ENCODE measurements around the gene SNX21.

The SNX21 gene

DNA sequence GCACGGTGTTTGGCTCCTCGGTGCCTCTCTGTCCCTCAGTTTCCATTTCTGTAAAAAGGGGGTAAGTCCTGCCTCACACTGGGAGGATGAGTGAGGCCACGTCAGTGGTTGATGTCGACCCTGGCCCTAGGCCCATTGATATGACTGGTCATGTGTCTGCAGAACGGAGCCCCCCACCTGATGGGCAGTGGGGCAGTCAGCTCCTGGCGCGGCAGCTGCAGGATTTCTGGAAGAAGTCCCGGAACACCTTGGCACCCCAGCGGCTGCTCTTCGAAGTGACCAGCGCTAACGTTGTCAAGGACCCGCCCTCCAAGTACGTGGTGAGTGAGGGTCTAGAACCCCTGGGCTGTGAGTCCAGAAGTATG lies 1.2 kb downstream of the SNX21 start:
- Histone ChIP-seq H3K4me3 (ENCODE audit: low read depth in 1 of 2, low read length in 1 of 2) (no peak overlapping the region), H3K27me3 (no peaks in the 10 kb centered on the region), H3K36me3 (peaks cover 4% of the 10 kb centered on the region), H3K27ac (no peak overlapping the region), H3K4me1 (ENCODE audit: control insufficient read depth in 1 of 2, insufficient read depth in 1 of 2, low read depth in 1 of 2, low read length in 1 of 2) (peaks cover 36 to 37% of the 10 kb centered on the region in 2 experiments), H3K9me3 (no peaks in the 10 kb centered on the region)
- TF ChIP-seq, protein P1, sequence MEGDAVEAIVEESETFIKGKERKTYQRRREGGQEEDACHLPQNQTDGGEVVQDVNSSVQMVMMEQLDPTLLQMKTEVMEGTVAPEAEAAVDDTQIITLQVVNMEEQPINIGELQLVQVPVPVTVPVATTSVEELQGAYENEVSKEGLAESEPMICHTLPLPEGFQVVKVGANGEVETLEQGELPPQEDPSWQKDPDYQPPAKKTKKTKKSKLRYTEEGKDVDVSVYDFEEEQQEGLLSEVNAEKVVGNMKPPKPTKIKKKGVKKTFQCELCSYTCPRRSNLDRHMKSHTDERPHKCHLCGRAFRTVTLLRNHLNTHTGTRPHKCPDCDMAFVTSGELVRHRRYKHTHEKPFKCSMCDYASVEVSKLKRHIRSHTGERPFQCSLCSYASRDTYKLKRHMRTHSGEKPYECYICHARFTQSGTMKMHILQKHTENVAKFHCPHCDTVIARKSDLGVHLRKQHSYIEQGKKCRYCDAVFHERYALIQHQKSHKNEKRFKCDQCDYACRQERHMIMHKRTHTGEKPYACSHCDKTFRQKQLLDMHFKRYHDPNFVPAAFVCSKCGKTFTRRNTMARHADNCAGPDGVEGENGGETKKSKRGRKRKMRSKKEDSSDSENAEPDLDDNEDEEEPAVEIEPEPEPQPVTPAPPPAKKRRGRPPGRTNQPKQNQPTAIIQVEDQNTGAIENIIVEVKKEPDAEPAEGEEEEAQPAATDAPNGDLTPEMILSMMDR (IDR thresholded peaks at IDR 0.05): no peak

DNA sequence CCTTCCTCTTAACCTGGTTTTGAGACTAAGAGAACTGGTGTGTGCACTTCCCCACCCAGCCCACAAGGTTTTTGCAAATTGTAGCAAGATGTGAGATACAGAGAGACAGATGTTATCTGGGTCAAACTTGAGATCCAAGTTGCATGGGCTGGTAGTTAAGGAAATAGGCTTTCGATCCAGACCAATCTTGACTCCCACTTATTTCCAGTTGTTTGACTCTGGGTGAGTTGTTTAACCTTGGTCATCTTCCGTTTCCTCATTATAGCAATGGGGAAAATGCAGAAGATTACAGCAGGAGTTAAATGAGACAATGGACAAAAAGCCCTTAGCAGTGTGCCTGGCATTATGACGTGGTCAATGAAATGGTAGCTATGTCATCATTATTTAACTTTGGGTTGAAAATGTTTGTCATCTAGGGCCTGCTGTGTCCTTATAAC lies 1.7 kb downstream of the SNX21 start:
- TF ChIP-seq, protein P1 (IDR thresholded peaks at IDR 0.05): no peak
- peaks cover 35 to 36% of the 10 kb centered on the region in 2 experiments for H3K4me1 ChIP-seq (ENCODE audit: control insufficient read depth in 1 of 2, insufficient read depth in 1 of 2, low read depth in 1 of 2, low read length in 1 of 2)
- no peaks in the 10 kb centered on the region for H3K9me3 ChIP-seq
- no peak overlapping the region for H3K27ac ChIP-seq
- no peaks in the 10 kb centered on the region for H3K27me3 ChIP-seq
- H3K4me3 ChIP-seq (ENCODE audit: low read depth in 1 of 2, low read length in 1 of 2): no peak overlapping the region
- peaks cover 10% of the 10 kb centered on the region for H3K36me3 ChIP-seq

DNA sequence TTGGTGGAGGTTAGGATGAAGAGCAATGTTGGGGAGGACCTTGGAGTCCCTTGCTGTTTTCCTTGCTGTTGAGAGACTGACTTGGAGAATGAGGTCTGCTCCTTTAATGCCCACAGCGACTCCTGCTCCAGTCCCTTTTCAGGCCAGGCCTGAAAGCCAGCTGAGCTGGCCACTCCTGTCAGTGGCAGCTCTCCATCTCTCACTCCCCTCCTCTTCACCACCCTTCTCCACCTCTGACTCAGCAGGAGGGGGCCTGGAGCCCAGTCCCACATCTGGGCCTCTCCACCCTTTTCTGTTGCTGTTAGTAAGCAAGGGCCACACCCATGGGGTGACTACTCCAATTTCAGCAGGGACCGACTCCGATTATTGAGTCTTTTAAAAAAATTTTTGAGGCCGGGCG lies 2.2 kb downstream of the SNX21 start:
- Histone ChIP-seq H3K9me3 (no peaks in the 10 kb centered on the region), H3K4me1 (ENCODE audit: control insufficient read depth in 1 of 2, insufficient read depth in 1 of 2, low read depth in 1 of 2, low read length in 1 of 2) (peaks cover 35 to 36% of the 10 kb centered on the region in 2 experiments), H3K27ac (no peak overlapping the region), H3K36me3 (peaks cover 15% of the 10 kb centered on the region), H3K4me3 (ENCODE audit: low read depth in 1 of 2, low read length in 1 of 2) (no peak overlapping the region), H3K27me3 (no peaks in the 10 kb centered on the region)
- TF ChIP-seq, protein P1 (IDR thresholded peaks at IDR 0.05): no peak

DNA sequence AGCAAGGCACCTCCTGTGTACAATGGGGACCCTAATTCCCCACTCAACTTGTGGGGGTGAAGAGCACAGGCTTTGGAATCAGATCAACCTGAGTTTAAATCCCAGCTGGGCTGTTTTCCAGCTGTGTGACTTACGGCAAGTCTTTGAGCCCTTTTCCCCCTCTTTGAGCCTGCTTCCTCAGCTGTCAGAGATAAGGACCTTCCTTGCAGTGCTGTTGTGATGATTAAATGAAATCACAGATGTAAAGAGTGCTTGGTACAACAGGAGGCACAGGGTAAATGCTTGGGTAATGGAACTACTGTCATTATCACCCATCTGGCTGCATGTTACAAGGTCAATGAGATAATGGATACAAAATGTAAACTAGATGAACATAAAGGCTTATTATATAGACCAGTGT lies 3.2 kb downstream of the SNX21 start:
- TF ChIP-seq, protein P1 (IDR thresholded peaks at IDR 0.05): no peak
- Histone ChIP-seq H3K27me3 (no peaks in the 10 kb centered on the region), H3K4me3 (ENCODE audit: low read depth in 1 of 2, low read length in 1 of 2) (no peak overlapping the region), H3K4me1 (ENCODE audit: control insufficient read depth in 1 of 2, insufficient read depth in 1 of 2, low read depth in 1 of 2, low read length in 1 of 2) (peaks cover 31 to 32% of the 10 kb centered on the region in 2 experiments), H3K36me3 (peaks cover 25% of the 10 kb centered on the region), H3K27ac (no peak overlapping the region), H3K9me3 (no peaks in the 10 kb centered on the region)

DNA sequence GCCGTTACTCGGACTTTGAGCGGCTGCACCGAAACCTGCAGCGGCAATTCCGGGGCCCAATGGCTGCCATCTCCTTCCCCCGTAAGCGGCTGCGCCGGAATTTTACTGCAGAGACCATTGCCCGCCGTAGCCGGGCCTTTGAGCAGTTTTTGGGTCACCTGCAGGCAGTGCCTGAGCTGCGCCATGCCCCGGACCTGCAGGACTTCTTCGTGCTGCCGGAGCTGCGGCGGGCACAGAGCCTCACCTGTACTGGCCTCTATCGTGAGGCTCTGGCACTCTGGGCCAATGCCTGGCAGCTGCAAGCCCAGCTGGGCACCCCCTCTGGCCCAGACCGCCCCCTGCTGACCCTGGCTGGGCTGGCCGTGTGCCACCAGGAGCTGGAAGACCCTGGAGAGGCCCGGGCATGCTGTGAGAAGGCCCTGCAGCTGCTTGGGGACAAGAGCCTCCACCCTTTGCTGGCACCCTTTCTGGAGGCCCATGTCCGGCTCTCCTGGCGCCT lies 7.2 kb downstream of the SNX21 start:
- no peaks in the 10 kb centered on the region for H3K27me3 ChIP-seq
- TF ChIP-seq, protein P1 (IDR thresholded peaks at IDR 0.05): no peak
- no peak overlapping the region for H3K27ac ChIP-seq
- peaks cover 64% of the 10 kb centered on the region for H3K36me3 ChIP-seq
- no peak overlapping the region for H3K4me3 ChIP-seq (ENCODE audit: low read depth in 1 of 2, low read length in 1 of 2)
- H3K4me1 ChIP-seq (ENCODE audit: control insufficient read depth in 1 of 2, insufficient read depth in 1 of 2, low read depth in 1 of 2, low read length in 1 of 2): no peaks in the 10 kb centered on the region
- no peaks in the 10 kb centered on the region for H3K9me3 ChIP-seq

Measured in neutrophil (primary cell).